Cardiac muscle cell (in vitro differentiated cells and primary cell): ENCODE data around the gene PSPN. TPM values are rescaled to one million over a fixed set of nuclear protein-coding genes. Genes with fewer than 3 reads are reported as not detected.

Source experiments
- DNase-seq, 2 donors: peaks; one replicate each; pipeline versions ENCODE4 v3.0.0 to v3.0.0-alpha.2; 2010 to 2017; ENCODE audit warnings: low read depth in 1 of 2, low spot score in 1 of 2
- H3K27ac ChIP-seq: fragments of 200-600 bp; sonication (generic); 2 replicates; pipeline ENCODE4 v1.5.1; 2016
- H3K27me3 ChIP-seq: fragments of 200-600 bp; sonication (generic); 2 replicates; pipeline ENCODE4 v1.6.0; 2016; ENCODE audit warnings: control low read depth
- H3K36me3 ChIP-seq: fragments of 200-600 bp; sonication (generic); 2 replicates; pipeline ENCODE4 v1.5.1; 2016; ENCODE audit warnings: control low read depth
- H3K4me1 ChIP-seq: fragments of 200-600 bp; sonication (generic); 2 replicates; pipeline ENCODE4 v1.8.1; 2017; ENCODE audit warnings: low read depth, mild to moderate bottlenecking, mixed run types
- H3K4me3 ChIP-seq: fragments of 200-600 bp; sonication (generic); 2 replicates; pipeline ENCODE4 v1.5.1; 2016; ENCODE audit warnings: mild to moderate bottlenecking
- H3K9me3 ChIP-seq: fragments of 200-600 bp; sonication (generic); 2 replicates; pipeline ENCODE4 v1.5.1; 2017; ENCODE audit warnings: low read depth, mild to moderate bottlenecking, control low read depth
- CTCF ChIP-seq: IDR thresholded peaks from 2 replicates; pipeline ENCODE4 v1.5.1; 2012; ENCODE audit warnings: low read depth, mild to moderate bottlenecking, low read length
- polyA plus RNA-seq: library from polyadenylated mRNA; unstranded; fragments of >200 nt; fragmentation: Nextera tagmentation; extraction: Ambion mirVana; gene quantifications from 2 replicates; pipeline ENCODE4 v1.2.1, GENCODE V29; 2016
- total RNA-seq: library from RNA; depleted of rRNA; stranded (reverse); fragments of >200 nt; gene quantifications from 2 replicates; pipeline ENCODE4 v1.2.3, GENCODE V29; 2016

PSPN gene
- total and polyA plus RNA-seq, 2 experiments from 2014 or later, result 3.0 TPM

GRCh38 chr19:6334490-6335285, 41.0 kb downstream of the PSPN start:
- Histone ChIP-seq H3K27me3 (no peaks in the 10 kb centered on the region), H3K27ac (no peak overlapping the region), H3K36me3 (no peaks in the 10 kb centered on the region), H3K4me3 (no peak overlapping the region), H3K9me3 (no peaks in the 10 kb centered on the region), H3K4me1 (no peaks in the 10 kb centered on the region)
- DNase-seq, result no peak
- TF ChIP-seq CTCF, result no peak

GRCh38 chr19:6333439-6333838, 42.3 kb downstream of the PSPN start, which contains the start of gene ACER1:
Gene ACER1 (minus strand): TSS chr19:6333612. CDS start chr19:6333551, 61 bp downstream.
- no peak within 1 kb of the TSS for H3K4me3 ChIP-seq
- no peak for DNase-seq
- H3K27me3 ChIP-seq, result no peaks in the 10 kb centered on the region
- no peaks in the 10 kb centered on the region for H3K4me1 ChIP-seq
- no peaks in the 10 kb centered on the region for H3K36me3 ChIP-seq
- no peak within 1 kb of the TSS for H3K27ac ChIP-seq
- no peak for TF ChIP-seq CTCF
- no peaks in the 10 kb centered on the region for H3K9me3 ChIP-seq

- DNase-seq, result no peak
- no peak overlapping the region for H3K27ac ChIP-seq
- no peak overlapping the region for H3K4me3 ChIP-seq
- H3K36me3 ChIP-seq, result no peaks in the 10 kb centered on the region
- H3K4me1 ChIP-seq, result no peaks in the 10 kb centered on the region
- H3K27me3 ChIP-seq, result no peaks in the 10 kb centered on the region
- no peak for TF ChIP-seq CTCF
- H3K9me3 ChIP-seq, result no peaks in the 10 kb centered on the region
These were observed 48.9 kb downstream of the PSPN start for GRCh38 chr19:6326815-6327214.

GRCh38 chr19:6325614-6326013, 50.1 kb downstream of the PSPN start:
- H3K4me1 ChIP-seq, result no peaks in the 10 kb centered on the region
- no peaks in the 10 kb centered on the region for H3K9me3 ChIP-seq
- no peak overlapping the region for H3K27ac ChIP-seq
- H3K27me3 ChIP-seq, result no peaks in the 10 kb centered on the region
- TF ChIP-seq CTCF, result no peak
- no peaks in the 10 kb centered on the region for H3K36me3 ChIP-seq
- no peak overlapping the region for H3K4me3 ChIP-seq
- no peak for DNase-seq

Other genes with a start within 250 kb of the PSPN start
- not detected in 2 replicates for gene ACSBG2, start 240.3 kb downstream of the PSPN start, total RNA-seq
- gene ACSBG2, start 240.3 kb downstream of the PSPN start, polyA plus RNA-seq, result 0.21 TPM in 1 of 2 replicates, not detected in the other
- gene MLLT1, start 96.0 kb downstream of the PSPN start, total RNA-seq, result 46.9 and 54.1 TPM in 2 replicates
- gene MLLT1, start 96.0 kb downstream of the PSPN start, polyA plus RNA-seq, result 25.7 and 31.1 TPM in 2 replicates
- gene ACER1, start 42.3 kb downstream of the PSPN start, total RNA-seq, result not detected in 2 replicates
- not detected in 2 replicates for gene ACER1, start 42.3 kb downstream of the PSPN start, polyA plus RNA-seq
- 98.0 and 141 TPM in 2 replicates for gene CLPP, start 14.4 kb downstream of the PSPN start, total RNA-seq
- 122 and 124 TPM in 2 replicates for gene CLPP, start 14.4 kb downstream of the PSPN start, polyA plus RNA-seq
- gene ALKBH7, start 3.1 kb downstream of the PSPN start, total RNA-seq, result 171 and 266 TPM in 2 replicates
- gene ALKBH7, start 3.1 kb downstream of the PSPN start, polyA plus RNA-seq, result 126 and 153 TPM in 2 replicates
- gene GTF2F1, start 17.2 kb upstream of the PSPN start, total RNA-seq, result 81.3 and 96.7 TPM in 2 replicates
- 37.7 and 43.0 TPM in 2 replicates for gene GTF2F1, start 17.2 kb upstream of the PSPN start, polyA plus RNA-seq
- 237 and 320 TPM in 2 replicates for gene KHSRP, start 48.9 kb upstream of the PSPN start, total RNA-seq
- gene KHSRP, start 48.9 kb upstream of the PSPN start, polyA plus RNA-seq, result 262 and 350 TPM in 2 replicates
- gene SLC25A41, start 57.8 kb upstream of the PSPN start, total RNA-seq, result 1.0 and 1.9 TPM in 2 replicates
- 0.96 and 1.7 TPM in 2 replicates for gene SLC25A41, start 57.8 kb upstream of the PSPN start, polyA plus RNA-seq
- gene SLC25A23, start 83.9 kb upstream of the PSPN start, total RNA-seq, result 157 and 207 TPM in 2 replicates
- gene SLC25A23, start 83.9 kb upstream of the PSPN start, polyA plus RNA-seq, result 125 and 143 TPM in 2 replicates
- 0.99 and 2.9 TPM in 2 replicates for gene CRB3, start 88.3 kb upstream of the PSPN start, total RNA-seq
- 1.1 and 2.6 TPM in 2 replicates for gene CRB3, start 88.3 kb upstream of the PSPN start, polyA plus RNA-seq
- gene DENND1C, start 105.9 kb upstream of the PSPN start, total RNA-seq, result 0.18 and 4.9 TPM in 2 replicates
- 1.8 and 10.4 TPM in 2 replicates for gene DENND1C, start 105.9 kb upstream of the PSPN start, polyA plus RNA-seq
- gene TUBB4A, start 126.4 kb upstream of the PSPN start, total RNA-seq, result 10.5 and 18.2 TPM in 2 replicates
- gene TUBB4A, start 126.4 kb upstream of the PSPN start, polyA plus RNA-seq, result 21.6 and 41.3 TPM in 2 replicates
- gene TNFSF9, start 155.1 kb upstream of the PSPN start, total RNA-seq, result 0.81 and 1.3 TPM in 2 replicates
- 1.5 and 3.0 TPM in 2 replicates for gene TNFSF9, start 155.1 kb upstream of the PSPN start, polyA plus RNA-seq
- gene CD70, start 215.2 kb upstream of the PSPN start, total RNA-seq, result not detected in 2 replicates
- gene CD70, start 215.2 kb upstream of the PSPN start, polyA plus RNA-seq, result 0.91 TPM in 1 of 2 replicates, not detected in the other